ENCODE measurements around the gene ADGRF3.
A peak's percentile ranks its signal among the peaks of the same experiment; 100 is the strongest.
"Not testable (repeated sequence)": the region's sequence is repeated elsewhere in the genome, so short reads cannot be mapped to it uniquely, and the experiment has no call there.

ADGRF3 gene

GRCh38 chr2:26276484-26277227, 69.9 kb downstream of the ADGRF3 start:
- DNase-seq = no peak

DNA sequence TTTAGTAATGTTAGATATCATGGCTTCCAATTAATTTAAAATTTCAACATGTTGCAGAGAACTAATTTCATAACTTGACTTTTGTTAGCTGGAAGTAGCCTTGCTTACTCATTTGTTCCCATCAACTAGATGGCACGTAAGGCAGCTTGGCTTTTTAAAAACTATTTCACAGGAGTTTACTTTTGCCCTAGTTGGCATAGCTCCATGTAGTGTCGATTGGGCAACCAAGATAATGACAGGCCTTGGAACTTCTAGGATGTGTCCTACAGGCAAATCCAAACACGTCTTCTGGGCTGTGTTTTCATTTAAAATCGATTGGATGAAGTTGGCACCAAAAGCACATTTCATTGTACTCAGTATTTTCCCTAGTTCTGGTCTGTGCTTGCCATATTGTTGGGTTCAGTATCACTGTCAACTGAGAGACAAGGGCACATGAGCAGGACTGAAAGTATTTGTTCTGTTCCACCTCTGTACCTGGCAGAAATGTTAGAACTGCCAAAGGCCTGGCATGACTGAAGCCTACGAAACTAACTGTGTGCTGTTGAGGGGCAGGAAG, 72.5 kb downstream of the ADGRF3 start:
- DNase-seq = peak; percentile 20 to 84

DNA sequence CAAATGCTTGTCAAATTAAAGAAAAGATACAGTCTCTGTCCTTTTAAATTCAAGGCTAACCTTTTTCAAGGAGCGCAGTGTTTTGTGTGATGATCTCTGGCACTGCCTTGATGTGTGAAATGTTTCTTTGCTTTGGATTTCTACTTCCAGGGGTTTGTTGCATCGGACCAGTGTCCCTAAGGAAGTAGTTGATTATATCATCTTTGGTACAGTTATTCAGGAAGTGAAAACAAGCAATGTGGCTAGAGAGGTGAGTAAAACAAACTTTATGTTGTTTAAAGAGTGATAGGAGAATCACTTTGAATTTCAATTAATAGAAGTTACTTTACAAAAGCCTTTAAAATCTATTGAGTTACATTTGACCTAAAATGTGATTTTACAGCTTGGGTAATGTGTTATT, 73.1 kb downstream of the ADGRF3 start:
- DNase-seq = no peak

DNA sequence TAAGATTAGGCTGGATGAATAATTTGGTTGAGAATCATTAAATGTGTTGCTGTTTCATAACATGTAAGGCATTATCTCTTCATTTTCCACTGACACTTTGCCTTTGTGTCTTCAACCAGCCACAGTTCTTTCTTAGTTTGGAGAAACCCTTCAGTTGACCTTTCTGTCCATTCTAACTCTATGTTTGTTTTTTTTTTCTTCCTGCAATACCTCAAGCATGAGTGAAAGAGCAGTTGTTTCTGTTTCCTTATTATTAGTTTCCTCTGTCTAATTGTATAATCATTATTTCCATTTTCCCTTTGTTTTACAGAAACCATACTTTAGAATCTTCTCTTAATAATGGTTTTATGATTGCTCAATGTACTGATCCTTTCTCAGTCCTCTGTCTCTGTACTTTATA, 76.2 kb downstream of the ADGRF3 start:
- DNase-seq = no peak

DNA sequence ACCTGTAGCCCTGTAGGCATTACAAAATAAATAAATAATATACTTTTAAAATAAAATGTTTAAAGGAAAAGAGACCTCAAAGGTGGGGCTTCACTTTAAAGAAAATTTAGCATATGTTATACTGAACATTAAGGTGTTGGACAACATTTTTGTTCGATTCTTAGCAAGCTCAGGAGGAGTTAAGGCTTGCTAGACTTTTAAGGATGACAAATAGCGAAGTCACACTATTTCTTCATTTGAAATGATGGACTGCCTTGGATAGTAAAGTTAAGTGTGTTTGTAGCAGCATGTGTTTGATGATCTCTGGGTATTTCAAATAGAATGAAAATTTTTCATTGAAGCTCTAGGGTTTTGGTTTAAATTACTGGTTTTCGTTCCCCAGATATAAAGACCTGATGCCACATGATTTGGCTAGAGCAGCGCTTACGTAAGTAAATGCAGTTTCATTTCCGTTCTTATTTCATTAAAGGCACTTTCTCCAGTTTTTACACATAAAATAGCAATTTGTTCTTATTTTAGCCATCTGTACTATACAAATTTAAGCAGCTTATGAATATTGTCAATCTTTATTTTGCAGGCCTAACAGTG, 76.9 kb downstream of the ADGRF3 start:
- no peak for DNase-seq

- DNase-seq = not testable (repeated sequence)
These were observed 77.8 kb downstream of the ADGRF3 start for GRCh38 chr2:26268670-26269385.

DNA sequence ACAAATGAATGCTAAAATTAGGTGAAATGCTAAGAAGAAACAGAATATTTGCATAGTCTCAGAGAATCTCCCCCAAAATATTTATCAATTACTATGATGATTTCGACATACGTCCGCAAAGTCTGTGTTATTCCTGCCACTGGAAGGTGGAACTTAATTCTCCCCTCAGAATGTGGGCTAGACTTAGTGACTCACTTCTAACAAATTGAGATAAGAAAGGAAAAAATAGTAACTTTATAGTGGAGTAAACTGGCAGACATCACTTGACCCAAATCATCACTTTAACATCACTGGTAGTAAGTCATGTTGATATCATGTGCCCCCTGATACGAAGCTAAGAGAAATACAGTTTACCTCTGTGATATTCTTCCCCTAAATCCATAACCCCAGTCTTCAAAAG, 78.4 kb downstream of the ADGRF3 start:
- no peak for DNase-seq

GRCh38 chr2:26258836-26259235, 87.8 kb downstream of the ADGRF3 start:
- not testable (repeated sequence) for DNase-seq
